ENCODE results near the gene INO80C. TPM values are rescaled to one million over a fixed set of nuclear protein-coding genes. Genes with fewer than 3 reads are reported as not detected.

The INO80C gene
- total RNA-seq, 2 donors from 2014 or later = 11.1 to 13.9 TPM

DNA sequence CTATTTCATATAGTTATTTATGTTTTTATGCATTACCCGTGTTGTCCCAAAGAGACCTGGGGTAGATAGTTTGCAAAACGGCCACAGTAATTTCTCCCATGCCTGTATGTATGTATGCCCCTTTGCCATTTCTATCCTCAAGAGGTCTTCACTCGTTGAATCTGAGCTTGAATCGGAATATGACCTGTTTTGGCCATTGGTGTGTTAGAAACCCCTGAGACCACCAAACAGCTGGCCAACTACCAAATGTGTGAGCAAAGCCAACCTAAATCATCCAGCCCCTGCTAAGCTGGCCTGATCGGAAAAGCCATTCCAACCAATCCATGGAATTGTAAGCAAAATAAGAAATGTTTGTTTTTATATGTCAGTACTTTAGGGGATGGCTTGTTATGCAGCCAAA lies 23.4 kb upstream of the INO80C start:
- no peaks in the 10 kb centered on the region for H3K36me3 ChIP-seq
- no peak overlapping the region for H3K4me3 ChIP-seq
- no peak overlapping the region for H3K27ac ChIP-seq
- no peaks in the 10 kb centered on the region for H3K9me3 ChIP-seq
- H3K27me3 ChIP-seq = no peaks in the 10 kb centered on the region
- peak; percentile 9 for DNase-seq (ENCODE audit: low spot score)
- peaks cover 0 to 28% of the 10 kb centered on the region in 2 donors for H3K4me1 ChIP-seq
- no peak for TF ChIP-seq CTCF (IDR thresholded peaks at IDR 0.05)

DNA sequence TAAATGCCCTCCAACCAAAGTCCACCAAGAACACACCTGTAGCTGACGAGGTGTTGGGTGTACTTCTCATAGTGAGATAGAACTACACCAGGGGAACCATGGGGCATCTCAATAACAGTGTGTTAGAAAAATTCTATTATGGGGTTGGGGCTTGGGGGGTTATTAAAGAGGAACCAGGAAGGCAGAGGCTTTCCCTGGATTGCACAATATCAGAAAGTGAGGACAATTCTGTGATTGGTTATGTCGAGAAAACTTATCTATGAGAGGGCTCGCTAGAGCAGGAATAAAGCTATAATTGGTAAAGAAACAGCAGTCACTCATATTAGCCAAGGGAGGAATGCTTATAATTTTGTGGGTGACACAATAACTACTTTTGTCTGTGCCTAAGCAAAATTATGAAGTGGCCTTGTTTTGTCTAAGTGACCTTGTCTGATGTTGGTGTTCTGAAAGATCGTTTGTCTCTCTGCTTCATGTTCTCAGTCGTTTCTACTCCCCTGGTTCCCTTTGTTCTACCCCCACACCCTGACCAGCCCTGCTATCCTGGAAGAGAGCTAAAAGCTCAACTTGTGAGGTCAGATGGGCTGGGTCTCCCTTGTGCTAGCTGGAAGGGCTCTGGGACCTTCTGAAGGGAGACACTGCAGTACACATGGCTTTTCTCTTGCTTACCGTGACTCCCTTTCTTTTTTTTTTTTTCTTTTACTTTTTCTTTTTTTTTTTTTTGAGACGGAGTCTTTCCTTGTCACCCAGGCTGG lies 21.6 kb upstream of the INO80C start:
- Histone ChIP-seq H3K9me3 (no peaks in the 10 kb centered on the region), H3K27ac (no peak overlapping the region), H3K27me3 (no peaks in the 10 kb centered on the region), H3K36me3 (no peaks in the 10 kb centered on the region), H3K4me1 (peaks cover 0 to 17% of the 10 kb centered on the region in 2 donors), H3K4me3 (no peak overlapping the region)
- TF ChIP-seq CTCF (IDR thresholded peaks at IDR 0.05) = no peak
- DNase-seq (ENCODE audit: low spot score) = peak; percentile 21

GRCh38 chr18:35517715-35518114 lies 20.0 kb upstream of the INO80C start:
- TF ChIP-seq CTCF (IDR thresholded peaks at IDR 0.05) = no peak
- Histone ChIP-seq H3K27me3 (no peaks in the 10 kb centered on the region), H3K4me1 (peaks cover 0 to 27% of the 10 kb centered on the region in 2 donors), H3K9me3 (no peaks in the 10 kb centered on the region), H3K36me3 (no peaks in the 10 kb centered on the region), H3K27ac (no peak overlapping the region), H3K4me3 (no peak overlapping the region)
- DNase-seq (ENCODE audit: low spot score) = peak; percentile 9

- Histone ChIP-seq H3K27me3 (no peaks in the 10 kb centered on the region), H3K27ac (no peak overlapping the region), H3K4me1 (peaks cover 0 to 22% of the 10 kb centered on the region in 2 donors), H3K9me3 (no peaks in the 10 kb centered on the region), H3K36me3 (no peaks in the 10 kb centered on the region), H3K4me3 (no peak overlapping the region)
- no peak for TF ChIP-seq CTCF (IDR thresholded peaks at IDR 0.05)
- peak; percentile 30 for DNase-seq (ENCODE audit: low spot score)
Observed at GRCh38 chr18:35516789-35517188, 19.0 kb upstream of the INO80C start.

DNA sequence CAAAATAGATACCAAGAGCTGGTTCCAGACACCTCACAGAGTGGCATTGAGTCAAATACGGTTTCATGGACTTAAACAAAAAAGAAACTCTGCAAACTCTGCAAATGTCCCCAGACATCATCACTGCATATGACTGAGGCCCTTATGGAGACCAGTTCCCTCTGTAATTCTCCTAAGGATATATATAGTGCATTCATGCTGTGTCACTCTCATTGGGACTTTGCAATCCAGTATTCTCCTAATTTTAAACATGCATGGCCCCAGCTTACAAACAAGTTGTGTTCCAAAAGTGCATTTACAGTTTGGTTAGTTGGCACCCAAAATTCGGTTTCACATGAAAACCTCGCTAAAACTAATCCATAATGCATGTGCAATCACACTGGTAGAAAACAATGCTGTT lies 18.6 kb upstream of the INO80C start:
- no peak for TF ChIP-seq CTCF (IDR thresholded peaks at IDR 0.05)
- Histone ChIP-seq H3K4me1 (peaks cover 0 to 22% of the 10 kb centered on the region in 2 donors), H3K9me3 (no peaks in the 10 kb centered on the region), H3K27ac (peak overlapping the region in 1 of 2 donors; percentile 28), H3K27me3 (no peaks in the 10 kb centered on the region), H3K36me3 (no peaks in the 10 kb centered on the region), H3K4me3 (no peak overlapping the region)
- DNase-seq (ENCODE audit: low spot score) = no peak
